Measurements from ENCODE around the gene MVD.
A peak's percentile ranks its signal among the peaks of the same experiment; 100 is the strongest.

The MVD gene

DNA sequence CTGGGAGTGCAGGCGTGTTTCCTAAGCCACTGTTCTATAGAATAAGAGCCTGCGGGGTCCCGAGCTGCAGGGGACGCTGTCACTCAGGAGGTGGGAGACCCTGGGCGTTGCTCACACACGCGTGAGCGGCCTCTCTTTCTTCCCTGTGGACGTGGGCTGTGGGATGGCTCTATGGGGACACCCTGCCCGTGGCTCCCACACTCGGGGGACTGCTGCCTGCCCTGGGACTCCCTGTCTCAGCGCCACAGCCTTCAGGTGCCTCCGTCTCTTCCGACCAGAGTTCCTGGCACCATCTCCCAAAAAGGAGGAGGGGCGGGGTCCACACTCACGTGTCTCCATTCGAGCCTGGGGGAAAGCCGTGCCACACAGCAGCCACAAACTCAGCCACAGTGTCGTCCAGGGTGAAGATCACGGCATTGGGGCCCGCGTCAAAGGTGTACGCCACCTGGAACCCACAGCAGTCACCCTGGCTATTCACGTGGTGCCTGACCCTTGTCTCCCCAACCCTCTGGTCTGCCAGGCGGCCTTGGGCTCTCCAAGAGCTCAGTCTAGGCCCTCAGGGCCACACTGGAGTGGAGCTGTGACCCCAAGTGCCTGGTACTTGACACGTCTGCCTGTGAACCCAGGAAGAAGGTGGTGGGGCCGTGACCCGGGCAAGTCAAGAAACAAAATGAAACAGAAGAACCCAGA, 8.4 kb downstream of the MVD start:
- DNase-seq = no peak

DNA sequence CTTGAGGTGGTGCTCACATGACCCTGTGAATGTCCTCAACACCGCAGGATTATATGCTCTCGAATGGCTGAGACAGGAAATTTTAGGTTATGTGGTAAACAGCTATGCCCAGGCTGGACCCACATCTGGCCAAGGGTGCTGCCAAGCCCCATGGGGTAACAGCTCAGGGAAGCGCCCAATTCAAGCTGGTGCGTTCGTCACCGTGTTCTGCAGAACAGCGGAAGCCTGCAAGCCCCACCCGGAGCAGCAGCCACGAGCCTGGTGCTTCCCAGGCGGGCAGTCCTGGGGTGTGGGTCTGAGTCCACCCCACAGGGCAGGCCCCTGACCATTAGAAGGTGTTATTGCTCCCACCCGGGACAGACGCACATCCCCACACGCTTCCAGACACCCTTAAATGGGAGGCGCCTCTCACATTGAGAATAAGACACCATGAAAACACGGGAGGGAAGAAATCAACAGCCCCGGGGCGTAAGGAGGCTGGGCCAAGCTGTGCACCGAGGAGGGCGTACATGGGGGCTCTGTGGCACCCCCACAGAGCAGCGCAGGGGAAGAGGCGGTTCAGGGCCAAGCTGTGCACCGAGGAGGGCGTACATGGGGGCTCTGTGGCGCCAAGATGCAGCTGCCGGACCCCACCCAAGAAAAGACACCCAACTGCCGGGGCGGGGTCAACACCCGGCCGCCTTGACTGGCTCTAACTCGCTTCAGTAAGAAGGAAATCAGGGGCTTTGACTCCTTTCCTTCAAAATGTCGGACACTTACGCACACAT, 9.1 kb downstream of the MVD start:
- DNase-seq = no peak

DNA sequence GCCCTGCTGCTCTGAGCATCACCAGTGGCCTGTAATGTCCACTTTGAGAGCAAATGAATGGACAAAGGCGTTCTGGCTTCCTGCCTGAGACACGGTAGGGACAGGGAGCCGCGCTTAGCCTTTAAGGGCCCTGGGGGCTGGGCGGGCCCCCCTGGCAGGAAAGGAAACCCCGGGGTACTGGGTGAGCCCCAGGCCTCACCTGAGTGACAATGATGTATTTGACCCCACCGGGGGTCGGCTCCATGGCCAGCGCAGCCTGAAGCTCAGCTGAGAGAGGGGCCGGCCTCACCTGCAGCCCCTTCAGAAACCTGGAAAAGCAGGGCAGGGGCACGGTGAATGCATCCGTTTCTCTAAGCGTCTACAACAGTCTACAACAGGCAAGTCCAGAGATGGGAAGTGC, 9.8 kb downstream of the MVD start:
- no peak for DNase-seq

DNA sequence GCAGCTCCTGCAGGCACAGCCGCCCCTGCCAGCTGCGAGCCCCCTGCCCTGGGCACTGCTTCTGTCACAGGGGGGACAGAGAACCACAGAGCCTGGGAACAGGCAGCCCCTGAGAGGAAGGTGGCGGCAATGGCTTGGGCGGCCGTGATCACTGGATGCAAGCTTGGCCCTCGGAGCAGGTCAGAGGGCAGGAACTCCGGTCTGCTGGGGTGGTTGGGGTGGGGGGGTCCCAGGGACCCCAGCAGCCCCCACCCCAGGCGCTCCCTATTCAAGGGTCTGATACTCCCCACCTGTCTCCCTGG, 10.2 kb downstream of the MVD start:
- DNase-seq = no peak

DNA sequence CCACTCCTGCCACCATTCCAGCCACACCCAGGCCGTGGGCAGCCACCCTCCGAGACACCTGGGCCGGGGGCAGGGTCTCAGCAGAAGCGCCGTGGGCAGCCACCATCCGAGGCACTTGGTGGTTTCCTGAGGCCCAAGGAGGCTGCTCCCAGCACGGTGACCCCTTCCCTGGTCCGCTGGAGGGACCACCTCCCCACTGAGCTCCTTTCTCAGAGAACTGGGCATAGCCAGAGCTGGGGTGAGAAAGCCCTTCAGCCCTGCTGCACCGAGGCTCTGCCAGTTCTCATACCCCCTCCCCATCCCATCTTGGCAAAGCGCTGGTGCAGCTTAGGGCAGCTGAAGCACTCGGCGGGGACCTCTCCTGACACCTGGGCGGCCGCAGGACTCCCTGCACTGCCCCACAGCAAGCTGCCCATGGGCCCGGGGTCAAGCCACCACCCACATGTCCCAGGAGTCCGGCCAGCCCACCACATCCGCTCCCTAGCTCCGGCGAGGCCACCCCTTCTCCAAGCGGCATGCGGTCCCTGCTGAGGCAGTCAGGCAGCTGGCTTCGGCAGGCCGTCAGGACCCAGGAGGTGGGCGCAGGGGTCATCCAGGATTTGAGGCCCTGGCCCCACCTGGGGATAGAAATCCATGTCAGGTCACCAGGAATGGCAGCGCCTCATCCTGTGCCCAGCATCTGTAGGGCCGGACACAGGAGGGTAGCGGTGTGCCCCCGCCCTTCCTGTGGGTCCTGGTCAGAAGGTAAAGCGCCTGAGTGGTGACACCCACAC, 10.7 kb downstream of the MVD start:
- no peak for DNase-seq

DNA sequence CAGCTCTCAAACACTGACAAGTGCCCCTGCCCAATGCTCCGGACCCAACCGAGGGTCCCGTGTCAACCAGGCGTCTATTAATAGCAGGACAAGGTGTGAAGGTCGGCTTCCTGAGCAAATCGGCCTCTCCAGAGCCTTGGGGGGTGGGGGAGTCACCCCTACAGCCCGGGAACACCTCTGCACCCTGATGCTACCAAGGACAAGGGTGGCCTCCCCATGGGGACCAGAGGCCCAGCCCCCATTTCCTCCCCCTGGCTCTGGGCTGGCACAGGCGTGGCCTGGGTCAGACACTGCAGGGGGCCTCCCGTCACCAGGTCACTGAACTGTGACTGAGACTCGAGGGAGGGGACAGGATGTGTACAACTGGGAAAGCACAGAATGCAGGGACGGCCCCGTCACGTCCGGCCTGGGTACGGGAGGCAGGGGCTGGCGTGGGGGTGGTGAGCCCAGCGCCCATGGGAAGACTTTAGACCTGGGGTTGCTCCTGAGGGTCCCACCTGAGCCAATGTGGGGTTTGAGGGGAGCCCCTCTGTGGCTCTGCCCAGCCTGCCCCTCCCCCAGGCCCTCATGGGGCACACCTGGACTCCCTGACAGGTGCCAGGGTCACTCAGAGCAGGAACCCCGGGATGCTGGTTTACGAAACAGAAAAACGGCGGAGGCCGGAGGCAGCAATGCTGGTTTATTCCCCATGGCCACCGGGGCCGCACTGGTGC, 11.5 kb downstream of the MVD start:
- peak; percentile 54 for DNase-seq

DNA sequence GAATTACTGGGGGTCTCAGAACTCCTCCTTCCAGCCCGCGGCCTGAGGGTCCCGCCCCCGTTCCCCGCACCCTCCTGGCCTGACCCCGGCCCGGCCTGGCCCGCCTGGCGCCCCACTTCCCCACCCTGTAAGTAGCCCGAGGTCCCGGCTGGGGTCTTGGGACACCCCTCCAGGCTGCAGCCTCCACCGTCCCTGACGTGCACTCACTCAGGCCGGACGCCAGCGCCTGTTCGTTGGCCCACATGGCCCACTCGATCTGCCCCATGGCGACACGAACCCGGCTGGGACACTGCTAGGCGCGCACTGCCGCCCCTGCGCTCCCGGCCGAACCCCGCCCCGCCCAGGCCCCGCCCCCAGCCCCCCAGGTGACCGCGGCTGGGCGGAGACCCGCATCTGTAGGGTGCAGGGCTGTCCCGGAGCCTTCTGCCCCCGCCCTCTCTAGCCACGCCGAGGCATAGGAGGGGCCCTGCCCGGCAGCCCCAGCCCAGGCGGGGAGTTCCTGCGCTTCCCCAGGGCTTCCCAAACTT, 12.1 kb downstream of the MVD start, which contains the start of gene CYBA:
CYBA (minus strand) TSS at position 305 of the 527 bp plus-strand sequence; CDS start at position 265, 40 bp downstream.
- peak; percentile 77 for DNase-seq

DNA sequence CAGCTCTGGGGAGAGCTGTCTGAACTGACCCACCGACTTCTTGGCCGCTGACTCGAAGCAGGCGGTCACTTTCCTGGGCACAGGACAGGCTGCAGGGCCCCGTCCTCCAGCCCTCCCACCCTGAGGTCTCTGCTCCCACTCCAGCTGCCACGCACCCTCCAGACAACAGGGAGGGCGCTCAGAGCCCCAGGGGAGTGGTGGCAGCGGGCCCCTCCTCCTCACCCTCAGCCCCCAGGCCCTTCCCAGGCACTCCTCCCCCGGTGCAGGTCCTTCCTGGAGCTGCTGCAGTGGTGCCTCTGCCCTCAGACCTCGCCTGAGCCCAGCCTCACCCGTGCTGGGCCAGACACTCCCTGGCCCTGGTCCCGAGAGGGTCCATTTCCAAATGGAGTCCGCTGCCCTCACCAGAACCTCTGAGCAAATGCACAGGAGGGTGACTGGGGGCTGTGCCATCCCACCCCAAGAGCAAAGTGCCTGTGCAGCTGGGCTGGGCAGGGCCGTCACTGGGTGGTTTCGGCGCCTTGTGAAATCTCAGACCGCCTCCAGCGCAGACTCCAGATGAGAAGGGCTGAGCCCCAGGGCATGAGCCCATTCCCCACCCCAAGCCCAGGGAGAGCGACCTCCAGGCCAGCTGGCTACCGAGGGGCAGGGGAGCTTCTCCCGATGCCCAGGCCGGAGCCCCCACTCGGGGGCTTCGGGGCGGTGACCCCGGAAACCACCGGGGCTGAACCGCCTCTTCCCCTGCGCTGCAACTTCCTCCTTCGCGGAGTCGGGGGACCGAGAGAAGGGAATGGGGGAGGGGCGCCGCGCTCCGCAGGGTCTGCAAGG, 12.8 kb downstream of the MVD start:
- no peak for DNase-seq

DNA sequence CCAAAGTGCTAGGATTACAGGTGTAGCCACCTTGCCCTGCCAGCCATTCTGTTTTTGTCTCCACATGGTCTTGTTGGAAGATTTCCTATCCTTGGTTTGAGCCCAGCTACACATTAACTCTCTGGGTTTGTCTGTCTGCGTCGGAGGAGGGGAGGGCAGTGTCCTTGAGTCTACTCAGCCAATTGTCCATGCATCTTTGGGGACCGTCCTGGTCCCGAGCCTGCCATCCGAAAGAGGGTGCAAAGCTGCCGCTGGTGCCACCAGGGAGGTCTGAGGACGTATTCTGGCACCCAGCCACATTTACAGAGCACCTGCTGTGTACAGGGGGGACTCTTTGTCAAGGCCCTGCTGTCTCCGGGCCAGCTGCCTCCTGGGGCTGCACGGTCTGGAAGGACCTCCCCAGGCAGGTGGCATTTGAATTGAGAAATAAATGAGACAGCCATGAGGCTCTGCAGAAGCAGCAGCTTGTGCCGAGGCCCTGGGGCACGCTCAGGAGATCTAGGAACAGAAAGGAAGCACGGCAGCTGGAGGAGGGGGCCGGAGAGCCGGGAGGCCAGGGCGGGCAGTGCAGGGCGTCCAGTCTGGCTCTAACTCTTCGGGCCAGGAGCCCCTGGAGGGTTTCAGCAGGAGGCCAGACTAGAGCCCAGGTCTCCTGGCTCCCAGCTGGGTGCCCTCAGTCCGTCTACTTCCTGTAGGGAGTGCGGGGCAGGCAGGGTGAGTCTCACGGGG, 13.5 kb downstream of the MVD start:
- no peak for DNase-seq

DNA sequence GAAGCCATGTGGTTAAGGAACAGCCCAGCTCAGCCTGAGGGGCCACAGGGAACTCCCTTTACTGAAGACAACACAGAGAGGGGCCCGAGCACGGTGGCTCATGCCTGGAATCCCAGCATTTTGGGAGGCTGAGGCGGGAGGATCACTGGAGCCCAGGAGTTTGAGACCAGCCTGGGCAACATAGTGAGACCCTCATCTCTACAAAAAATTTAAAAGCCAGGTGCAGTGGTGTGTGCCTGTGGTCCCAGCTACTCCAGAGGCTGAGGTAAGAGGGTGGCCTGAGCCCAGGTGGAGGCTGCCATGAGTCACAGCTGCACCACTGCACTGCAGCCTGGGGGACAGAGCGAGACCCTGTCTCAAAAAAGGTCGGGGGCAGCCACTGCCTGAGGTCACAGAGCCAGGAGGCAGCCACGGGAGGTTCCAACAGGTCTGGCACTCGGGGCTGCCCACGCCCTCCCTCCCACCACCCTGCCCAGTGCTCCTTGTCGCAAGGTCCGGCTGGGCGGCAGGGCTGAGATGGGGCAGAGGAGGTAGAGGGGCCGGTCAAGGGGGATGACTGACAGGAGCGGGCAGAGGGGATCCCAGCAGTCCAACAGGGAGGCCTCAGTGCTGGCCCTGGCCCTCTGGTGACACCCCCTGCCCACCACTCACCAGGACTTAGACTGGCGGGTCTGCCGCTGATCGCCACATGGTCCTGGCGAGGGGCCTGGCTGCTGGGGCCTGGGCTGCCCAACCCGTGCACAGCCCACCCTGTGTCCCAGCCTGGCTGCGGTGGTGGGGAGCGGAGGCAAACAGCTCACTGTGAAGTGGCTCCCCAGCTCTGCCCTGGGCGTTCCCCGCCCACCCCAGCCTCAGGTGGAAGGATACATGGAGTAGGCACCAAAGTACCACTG, 15.5 kb downstream of the MVD start:
- DNase-seq = no peak

DNA sequence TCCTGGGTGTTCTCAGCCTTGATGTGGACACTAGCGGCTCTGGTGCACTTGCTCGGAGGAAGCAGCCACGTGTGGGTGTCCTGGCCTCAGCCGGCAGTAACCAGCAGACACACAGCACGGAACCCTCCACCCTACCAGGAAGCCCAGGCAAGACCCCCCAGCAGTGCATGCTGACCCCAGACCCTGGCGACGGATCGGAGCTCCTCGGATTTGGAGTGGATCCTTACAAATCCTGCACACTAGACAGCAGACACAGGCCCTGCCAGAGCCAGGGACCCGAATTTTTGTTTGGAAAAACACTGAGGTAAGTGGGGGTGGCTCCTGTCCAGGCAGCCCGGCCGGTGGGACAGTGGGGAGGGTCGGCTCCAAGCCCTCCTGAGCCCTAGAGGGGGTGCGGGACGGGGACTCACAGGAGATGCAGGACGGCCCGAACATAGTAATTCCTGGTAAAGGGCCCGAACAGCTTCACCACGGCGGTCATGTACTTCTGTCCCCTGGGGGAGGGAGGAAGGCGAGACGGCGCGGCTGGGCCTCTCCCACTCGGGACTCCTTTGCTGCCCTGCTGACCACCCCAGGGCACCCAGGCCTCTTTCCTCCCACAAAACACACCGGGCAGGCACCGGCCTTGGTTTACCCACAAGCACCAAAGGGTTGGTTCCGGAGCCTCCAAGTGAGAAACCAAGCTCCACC, 16.4 kb downstream of the MVD start:
- no peak for DNase-seq

DNA sequence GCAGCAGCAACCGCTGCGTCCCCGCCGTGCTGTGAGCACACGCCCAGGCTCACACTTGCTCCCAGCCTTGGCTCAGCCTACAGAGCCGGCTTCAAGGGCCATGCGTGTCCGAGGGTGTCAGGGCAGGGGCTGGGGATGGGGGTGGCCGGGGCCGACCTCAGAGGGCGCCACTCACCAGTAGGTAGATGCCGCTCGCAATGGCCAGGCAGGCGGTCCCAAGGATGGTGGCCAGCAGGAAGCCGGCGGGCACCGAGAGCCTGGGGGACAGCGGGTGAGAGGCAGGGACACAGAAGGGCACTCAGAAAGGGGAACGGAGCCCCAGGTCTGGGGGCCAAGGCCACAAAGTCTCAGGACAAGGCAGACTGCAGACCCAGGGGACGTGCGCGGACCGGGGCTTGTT, 16.9 kb downstream of the MVD start:
- no peak for DNase-seq

DNA sequence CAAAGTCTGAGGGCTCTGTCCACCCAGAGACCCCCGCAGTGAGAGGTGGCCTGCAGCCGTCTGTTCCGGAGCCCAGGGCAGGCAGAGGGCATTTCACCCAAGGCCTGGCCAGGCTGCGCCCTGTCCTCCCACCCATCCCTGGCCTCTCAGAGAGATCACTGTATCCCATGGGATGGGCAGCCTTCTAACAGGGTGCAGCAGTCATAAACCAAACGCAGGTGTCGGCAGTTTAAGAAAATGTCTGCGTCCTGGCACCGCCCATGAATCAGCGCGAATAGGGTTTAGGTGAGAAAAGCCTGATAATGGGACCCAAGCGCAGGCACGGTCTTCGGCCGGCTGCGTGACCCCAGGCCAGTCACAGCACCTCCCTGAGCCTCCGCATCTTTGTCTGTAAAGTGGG, 17.4 kb downstream of the MVD start:
- no peak for DNase-seq

DNA sequence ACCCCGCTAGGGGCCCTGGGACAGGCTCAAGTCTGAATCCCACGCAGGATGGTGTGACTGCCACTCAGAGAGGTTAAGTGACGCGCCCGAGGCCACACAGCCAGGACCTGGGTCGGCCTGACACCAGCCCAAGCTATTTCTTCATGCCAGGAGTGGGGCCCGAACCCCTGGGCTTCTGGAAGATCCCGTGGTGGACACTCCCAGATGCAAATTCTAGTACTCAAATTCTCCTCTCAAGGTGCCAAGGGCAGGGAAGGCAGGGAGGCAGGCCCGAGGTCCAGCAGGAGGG, 19.3 kb downstream of the MVD start:
- no peak for DNase-seq

DNA sequence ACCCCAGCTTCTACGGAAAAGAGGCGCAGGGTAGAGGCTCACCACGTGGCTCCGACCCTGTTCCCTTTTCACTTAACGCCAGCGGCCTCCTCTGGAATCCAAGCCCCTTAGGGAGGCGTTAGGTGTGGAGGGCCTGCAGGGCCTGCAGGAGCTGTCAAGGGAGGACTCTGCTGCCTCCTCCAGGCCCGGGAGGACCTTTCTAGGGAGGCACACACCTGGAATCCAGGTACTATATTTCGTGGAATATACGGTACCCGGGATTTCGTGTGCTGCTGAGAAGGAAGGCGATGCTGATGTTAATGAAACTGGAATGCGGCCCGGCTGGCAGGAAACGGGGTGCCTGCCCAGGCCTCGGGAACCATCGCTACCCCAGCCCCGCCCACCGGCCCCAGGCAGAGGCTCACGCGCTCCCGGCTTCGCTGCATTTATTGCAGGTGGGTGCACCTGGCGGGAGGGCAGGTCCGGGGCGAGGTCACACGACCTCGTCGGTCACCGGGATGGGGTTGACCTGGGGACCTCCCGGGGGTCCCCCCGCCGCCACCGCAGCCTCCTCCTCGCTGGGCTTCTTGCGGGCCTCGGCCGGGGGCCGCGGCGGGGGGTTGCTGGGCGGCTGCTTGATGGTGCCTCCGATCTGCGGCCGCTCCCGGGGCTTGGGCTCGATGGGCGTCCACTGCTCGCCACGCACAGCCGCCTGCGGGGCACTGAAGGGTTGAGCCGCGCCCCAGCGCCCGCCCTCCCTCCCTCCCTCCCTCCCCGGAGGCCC, 19.8 kb downstream of the MVD start:
- no peak for DNase-seq

DNA sequence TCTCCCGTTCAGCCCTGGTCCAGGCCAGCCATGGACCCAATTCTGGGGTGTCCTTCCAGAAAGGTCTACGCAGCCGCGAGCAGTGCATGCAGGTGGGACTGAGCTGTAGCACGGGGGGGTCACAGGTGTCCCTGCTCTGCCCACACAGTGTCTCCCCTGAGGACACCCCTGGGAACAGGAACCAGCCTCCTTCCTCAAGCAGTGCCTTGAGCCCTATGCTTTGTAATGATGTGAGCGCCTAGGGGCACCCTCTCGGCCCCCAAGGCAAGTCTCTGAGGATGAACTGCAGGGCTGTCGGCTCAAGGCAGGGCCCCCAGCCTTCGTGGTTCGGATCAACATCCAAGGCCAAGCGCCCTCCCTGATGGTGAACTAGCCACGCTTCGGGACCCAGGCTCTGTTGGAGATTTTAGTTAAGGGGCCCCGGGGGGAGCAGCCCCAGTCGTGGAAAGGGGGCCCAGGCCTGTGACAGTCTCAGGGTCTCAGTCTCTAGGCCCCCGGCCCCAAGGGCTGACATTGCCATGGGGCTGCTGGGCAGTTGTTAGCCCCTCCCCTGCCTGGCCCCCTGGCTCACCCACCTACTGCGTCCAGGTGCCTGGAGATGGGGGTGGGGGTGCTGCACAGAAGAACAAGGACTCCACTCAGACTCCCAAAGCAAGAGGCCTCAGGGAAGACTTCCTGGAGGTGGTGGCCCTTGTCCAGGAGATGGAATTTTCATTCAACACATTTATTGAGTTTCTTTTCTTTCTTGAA, 22.2 kb downstream of the MVD start:
- no peak for DNase-seq

DNA sequence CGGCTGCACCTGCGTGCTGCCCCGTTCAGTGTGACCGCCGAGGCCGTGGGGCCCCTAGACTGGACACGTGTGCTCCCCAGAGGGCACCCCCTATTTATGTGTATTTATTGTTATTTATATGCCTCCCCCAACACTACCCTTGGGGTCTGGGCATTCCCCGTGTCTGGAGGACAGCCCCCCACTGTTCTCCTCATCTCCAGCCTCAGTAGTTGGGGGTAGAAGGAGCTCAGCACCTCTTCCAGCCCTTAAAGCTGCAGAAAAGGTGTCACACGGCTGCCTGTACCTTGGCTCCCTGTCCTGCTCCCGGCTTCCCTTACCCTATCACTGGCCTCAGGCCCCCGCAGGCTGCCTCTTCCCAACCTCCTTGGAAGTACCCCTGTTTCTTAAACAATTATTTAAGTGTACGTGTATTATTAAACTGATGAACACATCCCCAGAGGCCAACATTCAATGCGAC, 22.8 kb downstream of the MVD start:
- no peak for DNase-seq
